ENCODE measurements around the gene LAMA3.

DNA sequence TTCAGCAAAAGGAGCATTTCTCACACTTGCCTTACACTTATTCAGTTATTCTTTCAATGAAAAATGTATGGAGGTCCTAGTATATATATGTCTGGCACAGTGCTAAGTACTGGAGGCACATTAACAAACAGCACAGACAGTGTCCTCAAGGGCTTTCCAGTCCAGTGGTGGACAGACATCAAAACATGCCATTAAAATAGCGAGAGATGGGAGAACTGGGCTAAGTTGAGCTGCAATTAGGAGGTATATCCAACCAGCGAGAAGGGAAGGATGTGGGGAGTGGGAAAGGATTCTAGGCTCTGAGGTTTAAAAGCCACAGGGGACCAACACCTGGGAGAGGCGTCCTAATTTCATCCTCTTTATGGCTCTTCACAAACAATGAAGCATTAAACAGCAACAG, 197.8 kb downstream of the LAMA3 start:
- TF ChIP-seq, protein P1, sequence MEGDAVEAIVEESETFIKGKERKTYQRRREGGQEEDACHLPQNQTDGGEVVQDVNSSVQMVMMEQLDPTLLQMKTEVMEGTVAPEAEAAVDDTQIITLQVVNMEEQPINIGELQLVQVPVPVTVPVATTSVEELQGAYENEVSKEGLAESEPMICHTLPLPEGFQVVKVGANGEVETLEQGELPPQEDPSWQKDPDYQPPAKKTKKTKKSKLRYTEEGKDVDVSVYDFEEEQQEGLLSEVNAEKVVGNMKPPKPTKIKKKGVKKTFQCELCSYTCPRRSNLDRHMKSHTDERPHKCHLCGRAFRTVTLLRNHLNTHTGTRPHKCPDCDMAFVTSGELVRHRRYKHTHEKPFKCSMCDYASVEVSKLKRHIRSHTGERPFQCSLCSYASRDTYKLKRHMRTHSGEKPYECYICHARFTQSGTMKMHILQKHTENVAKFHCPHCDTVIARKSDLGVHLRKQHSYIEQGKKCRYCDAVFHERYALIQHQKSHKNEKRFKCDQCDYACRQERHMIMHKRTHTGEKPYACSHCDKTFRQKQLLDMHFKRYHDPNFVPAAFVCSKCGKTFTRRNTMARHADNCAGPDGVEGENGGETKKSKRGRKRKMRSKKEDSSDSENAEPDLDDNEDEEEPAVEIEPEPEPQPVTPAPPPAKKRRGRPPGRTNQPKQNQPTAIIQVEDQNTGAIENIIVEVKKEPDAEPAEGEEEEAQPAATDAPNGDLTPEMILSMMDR (conservative IDR thresholded peaks at IDR 0.05; ENCODE audit: low read length) = no peak
- no peak for TF ChIP-seq EZH2phosphoT487 (IDR thresholded peaks at IDR 0.05; ENCODE audit: borderline replicate concordance)

Measured in Loucy (cell line).